KMS-11 (cell line): ENCODE results near the gene ELF4.

Experiments used
- H2AFZ ChIP-seq: fragments of 200-600 bp; sonication (generic); 2 replicates; pipeline ENCODE4 v1.6.1; 2016; ENCODE audit warnings: antibody characterized with exemption, mixed run types, low read depth
- H3K27ac ChIP-seq: fragments of 200-600 bp; sonication (generic); 2 replicates; pipeline ENCODE4 v1.6.1; 2016; ENCODE audit warnings: mild to moderate bottlenecking, mixed run types
- H3K27me3 ChIP-seq: fragments of 200-600 bp; sonication (generic); 2 replicates; pipeline ENCODE4 v1.6.1; 2017; ENCODE audit warnings: mild to moderate bottlenecking, low read depth, mixed run types, moderate library complexity; ENCODE audit not compliant: insufficient read depth
- H3K36me3 ChIP-seq: fragments of 200-600 bp; sonication (generic); 2 replicates; pipeline ENCODE4 v1.6.1; 2017; ENCODE audit warnings: mild to moderate bottlenecking, mixed run types; ENCODE audit not compliant: insufficient read depth
- H3K4me1 ChIP-seq: fragments of 200-600 bp; sonication (generic); 2 replicates; pipeline ENCODE4 v1.6.1; 2016; ENCODE audit warnings: mild to moderate bottlenecking, low read depth, mixed run types; ENCODE audit not compliant: poor library complexity, severe bottlenecking
- H3K4me2 ChIP-seq: fragments of 200-600 bp; sonication (generic); 2 replicates; pipeline ENCODE4 v1.7.0; 2016; ENCODE audit warnings: mild to moderate bottlenecking, mixed run types
- H3K4me3 ChIP-seq: fragments of 200-600 bp; sonication (generic); IDR thresholded peaks from 2 replicates; pipeline ENCODE4 v1.6.1; 2017; ENCODE audit warnings: low read depth, low read length, mixed read lengths; ENCODE audit not compliant: insufficient read depth
- H3K79me2 ChIP-seq: fragments of 200-600 bp; sonication (generic); 2 replicates; pipeline ENCODE4 v1.6.1; 2016; ENCODE audit warnings: low read depth, mixed run types; ENCODE audit not compliant: insufficient read depth
- H3K9ac ChIP-seq: fragments of 200-600 bp; sonication (generic); 2 replicates; pipeline ENCODE4 v1.6.1; 2016; ENCODE audit warnings: mild to moderate bottlenecking, mixed run types
- H4K20me1 ChIP-seq: fragments of 200-600 bp; sonication (generic); 2 replicates; pipeline ENCODE4 v1.6.1; 2016; ENCODE audit warnings: mild to moderate bottlenecking, mixed run types; ENCODE audit not compliant: insufficient read depth
- CTCF ChIP-seq: fragments of 200-600 bp; sonication (generic); conservative IDR thresholded peaks from 2 replicates; pipeline ENCODE4 v1.6.1; 2017; ENCODE audit warnings: low read depth, mild to moderate bottlenecking, antibody characterized with exemption, low read length, moderate library complexity, mixed read lengths

The ELF4 gene

DNA sequence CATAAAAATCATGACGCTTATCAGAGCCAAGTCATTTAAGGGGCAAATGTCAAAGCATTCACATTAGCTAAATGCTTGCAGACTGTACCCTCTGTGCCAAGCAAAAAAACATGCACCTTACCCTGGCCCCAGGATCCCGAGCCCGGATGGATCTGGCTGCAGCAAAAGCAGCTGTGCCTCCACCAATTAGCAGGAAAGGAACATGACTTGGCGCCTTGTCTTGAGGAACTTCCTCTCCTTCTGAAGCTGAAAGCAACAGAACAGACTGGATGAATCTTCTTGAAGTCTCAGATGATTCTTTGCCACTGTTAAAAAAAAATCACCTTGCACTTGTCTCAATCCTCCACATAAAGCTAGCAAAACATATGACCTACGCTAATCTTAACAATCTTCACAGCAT is 37.3 kb upstream of the ELF4 start:
- H3K27ac ChIP-seq: no peak overlapping the region
- no peak overlapping the region for H3K9ac ChIP-seq
- no peak overlapping the region for H3K4me3 ChIP-seq
- H3K4me2 ChIP-seq: no peak overlapping the region
- no peaks in the 10 kb centered on the region for H4K20me1 ChIP-seq
- H3K27me3 ChIP-seq: no peaks in the 10 kb centered on the region
- TF ChIP-seq CTCF: no peak
- H2AFZ ChIP-seq: no peak overlapping the region
- H3K79me2 ChIP-seq: no peaks in the 10 kb centered on the region
- H3K36me3 ChIP-seq: no peaks in the 10 kb centered on the region
- no peaks in the 10 kb centered on the region for H3K4me1 ChIP-seq

GRCh38 chrX:130145123-130145522 is 34.8 kb upstream of the ELF4 start:
- Histone ChIP-seq H3K27me3 (no peaks in the 10 kb centered on the region), H3K36me3 (no peaks in the 10 kb centered on the region), H2AFZ (no peak overlapping the region), H3K4me2 (no peak overlapping the region), H3K4me3 (no peak overlapping the region), H3K79me2 (no peaks in the 10 kb centered on the region), H4K20me1 (no peaks in the 10 kb centered on the region), H3K27ac (no peak overlapping the region), H3K9ac (no peak overlapping the region), H3K4me1 (no peaks in the 10 kb centered on the region)
- TF ChIP-seq CTCF: no peak

GRCh38 chrX:130144509-130144908 is 34.2 kb upstream of the ELF4 start:
- no peaks in the 10 kb centered on the region for H3K4me1 ChIP-seq
- H3K27ac ChIP-seq: no peak overlapping the region
- H3K9ac ChIP-seq: no peak overlapping the region
- no peak overlapping the region for H2AFZ ChIP-seq
- no peak for TF ChIP-seq CTCF
- H3K79me2 ChIP-seq: no peaks in the 10 kb centered on the region
- no peaks in the 10 kb centered on the region for H3K36me3 ChIP-seq
- no peak overlapping the region for H3K4me2 ChIP-seq
- no peaks in the 10 kb centered on the region for H3K27me3 ChIP-seq
- no peak overlapping the region for H3K4me3 ChIP-seq
- no peaks in the 10 kb centered on the region for H4K20me1 ChIP-seq

DNA sequence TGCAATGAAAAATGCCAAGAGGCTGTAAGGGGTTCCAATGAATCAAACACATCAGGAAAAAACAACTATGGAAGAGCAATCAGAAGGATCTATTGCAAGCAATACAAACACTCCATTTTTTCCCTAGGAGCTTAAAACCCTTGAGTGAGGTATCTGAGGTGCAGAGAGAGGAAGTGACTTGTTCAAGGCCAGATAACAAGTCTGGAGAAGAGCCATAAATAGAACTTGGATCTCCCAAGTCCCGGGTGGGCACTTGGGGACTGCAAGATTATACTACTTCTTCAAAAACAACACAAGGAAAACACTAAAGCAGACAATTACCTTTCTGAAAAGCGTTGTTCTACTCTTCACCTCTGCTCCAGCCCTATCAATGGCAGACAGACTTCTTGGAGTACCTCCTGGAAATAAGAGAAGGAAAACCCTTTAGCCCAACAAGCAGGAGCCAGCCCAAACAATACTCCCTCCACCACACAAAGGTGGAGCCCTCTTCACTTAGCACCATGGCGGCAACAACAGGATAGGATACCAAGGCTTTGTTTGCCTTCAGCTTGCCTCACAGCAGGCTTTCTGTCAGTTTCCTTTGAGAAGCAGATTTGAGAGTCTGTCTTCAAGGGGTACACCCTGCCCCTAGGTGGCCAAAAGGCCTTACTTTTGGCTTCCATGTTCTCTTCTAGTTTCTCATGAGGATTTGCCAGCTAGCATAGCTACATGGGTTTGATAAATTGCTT is 29.3 kb upstream of the ELF4 start:
- H3K27ac ChIP-seq: no peak overlapping the region
- no peaks in the 10 kb centered on the region for H3K79me2 ChIP-seq
- H3K36me3 ChIP-seq: no peaks in the 10 kb centered on the region; the same call in 1 of the 2 replicates
- no peak overlapping the region for H2AFZ ChIP-seq
- no peak overlapping the region for H3K4me2 ChIP-seq
- H3K27me3 ChIP-seq: no peaks in the 10 kb centered on the region
- H3K4me3 ChIP-seq: no peak overlapping the region
- no peaks in the 10 kb centered on the region for H3K4me1 ChIP-seq
- no peak overlapping the region for H3K9ac ChIP-seq
- TF ChIP-seq CTCF: no peak
- H4K20me1 ChIP-seq: no peaks in the 10 kb centered on the region
